Bronchial epithelial cell (primary cell): Measurements from ENCODE around the gene USH1G. TPM values are rescaled to one million over a fixed set of nuclear protein-coding genes. Genes with fewer than 3 reads are reported as not detected.

ENCODE experiments used
- DNase-seq: peaks from one replicate; pipeline ENCODE4 v3.0.0-alpha.2; 2010; ENCODE audit warnings: low read depth
- FAIRE-seq: peaks from 2 replicates; lab custom pipeline; 2011; peaks lifted over from hg19 to GRCh38; lab: Jason Lieb, UNC
- H3K27me3 ChIP-seq: 2 replicates; pipeline ENCODE4 v1.5.1; 2011; ENCODE audit warnings: low read length; ENCODE audit not compliant: control insufficient read depth, insufficient read depth
- H3K36me3 ChIP-seq: 2 replicates; pipeline ENCODE4 v1.5.1; 2011; ENCODE audit warnings: low read length; ENCODE audit not compliant: control insufficient read depth, insufficient read depth
- H3K4me3 ChIP-seq: 2 replicates; pipeline ENCODE4 v1.5.1; 2011; ENCODE audit warnings: mild to moderate bottlenecking, low read depth, low read length, control low read depth
- total RNA-seq: library from RNA; depleted of rRNA; stranded (reverse); fragments of >200 nt; gene quantifications from 2 replicates; pipeline ENCODE4 v1.2.1, GENCODE V29; 2014
- TF ChIP-seq, protein P1 (sequence below): IDR thresholded peaks from 2 replicates; pipeline ENCODE4 v1.5.1; 2011; ENCODE audit warnings: mild to moderate bottlenecking, moderate library complexity, low read length, control low read depth, inconsistent platforms; ENCODE audit not compliant: insufficient read depth, severe bottlenecking

USH1G gene
- total RNA-seq, 1 donor from 2014 or later: 1.1 TPM

DNA sequence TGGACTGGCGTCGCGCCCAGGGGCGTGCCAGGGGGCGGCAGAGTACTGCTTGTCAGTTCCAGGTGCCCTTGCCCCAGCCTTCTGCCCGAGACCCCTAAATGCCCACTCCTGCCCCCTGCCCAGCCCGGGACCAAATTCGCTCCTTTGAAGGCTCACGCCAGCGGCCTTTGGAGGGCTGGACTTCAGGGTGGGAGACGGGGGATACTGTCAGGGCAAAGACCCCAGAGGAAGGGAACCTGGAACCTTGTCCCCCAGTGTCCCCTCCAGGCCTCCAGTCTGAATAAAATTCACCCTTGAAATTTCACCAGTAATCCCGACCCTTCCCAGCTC, 13.4 kb upstream of the USH1G start:
- no peak for DNase-seq
- no peak overlapping the region for H3K4me3 ChIP-seq
- TF ChIP-seq, protein P1, sequence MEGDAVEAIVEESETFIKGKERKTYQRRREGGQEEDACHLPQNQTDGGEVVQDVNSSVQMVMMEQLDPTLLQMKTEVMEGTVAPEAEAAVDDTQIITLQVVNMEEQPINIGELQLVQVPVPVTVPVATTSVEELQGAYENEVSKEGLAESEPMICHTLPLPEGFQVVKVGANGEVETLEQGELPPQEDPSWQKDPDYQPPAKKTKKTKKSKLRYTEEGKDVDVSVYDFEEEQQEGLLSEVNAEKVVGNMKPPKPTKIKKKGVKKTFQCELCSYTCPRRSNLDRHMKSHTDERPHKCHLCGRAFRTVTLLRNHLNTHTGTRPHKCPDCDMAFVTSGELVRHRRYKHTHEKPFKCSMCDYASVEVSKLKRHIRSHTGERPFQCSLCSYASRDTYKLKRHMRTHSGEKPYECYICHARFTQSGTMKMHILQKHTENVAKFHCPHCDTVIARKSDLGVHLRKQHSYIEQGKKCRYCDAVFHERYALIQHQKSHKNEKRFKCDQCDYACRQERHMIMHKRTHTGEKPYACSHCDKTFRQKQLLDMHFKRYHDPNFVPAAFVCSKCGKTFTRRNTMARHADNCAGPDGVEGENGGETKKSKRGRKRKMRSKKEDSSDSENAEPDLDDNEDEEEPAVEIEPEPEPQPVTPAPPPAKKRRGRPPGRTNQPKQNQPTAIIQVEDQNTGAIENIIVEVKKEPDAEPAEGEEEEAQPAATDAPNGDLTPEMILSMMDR: no peak
- no peak for FAIRE-seq
- H3K36me3 ChIP-seq: no peaks in the 10 kb centered on the region
- peaks cover 38% of the 10 kb centered on the region for H3K27me3 ChIP-seq

DNA sequence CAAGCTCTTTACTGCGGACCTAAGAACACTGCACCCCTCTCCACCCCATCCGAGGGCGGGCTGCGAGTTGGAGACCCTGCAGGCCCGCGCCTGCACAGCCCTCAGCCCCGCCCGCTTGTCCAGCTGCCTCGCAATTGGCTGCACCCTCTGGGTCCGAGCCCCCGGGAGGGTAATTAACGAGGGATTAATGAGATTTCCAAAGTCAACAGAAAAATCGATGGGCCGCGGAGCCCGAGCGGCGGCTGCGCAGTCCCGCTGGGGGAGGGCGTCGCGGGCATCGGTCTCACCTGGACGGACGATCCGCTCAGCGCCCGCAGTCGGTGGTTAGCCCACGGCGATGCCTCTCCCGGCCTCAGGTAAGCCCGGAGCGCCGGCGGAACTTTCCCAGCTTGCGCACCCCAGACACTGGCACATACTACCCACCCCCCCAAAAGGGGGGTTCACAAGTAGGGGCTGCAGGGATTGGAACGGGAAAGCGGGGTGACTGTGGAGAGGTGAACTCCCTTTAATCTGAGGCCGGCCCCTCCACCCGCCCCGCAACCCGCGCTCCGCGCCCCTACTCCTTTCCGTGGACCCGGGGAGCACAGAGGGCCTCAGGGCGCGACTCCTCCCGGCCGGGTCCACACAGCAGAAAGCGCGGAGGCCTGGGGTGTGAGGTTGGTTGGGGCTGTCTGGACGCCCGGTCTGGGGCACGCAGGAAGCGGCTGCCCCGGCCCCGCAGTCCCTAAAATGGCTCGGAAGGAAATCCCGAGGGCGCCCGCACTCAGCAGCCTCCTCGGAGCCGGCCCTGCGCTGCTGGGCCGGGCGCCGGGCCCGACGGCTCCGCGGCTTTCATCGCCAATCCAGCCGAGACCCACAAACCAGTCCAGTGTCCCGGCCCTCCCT, 12.8 kb upstream of the USH1G start, which contains the start of gene OTOP3:
TSS of gene OTOP3 (plus strand) at position 314 of the 885 bp plus-strand sequence. CDS start at position 338, 24 bp downstream.
- Histone ChIP-seq H3K4me3 (no peak within 1 kb of the TSS), H3K36me3 (no peaks in the 10 kb centered on the region), H3K27me3 (peaks cover 38% of the 10 kb centered on the region)
- FAIRE-seq (no peak), DNase-seq (no peak)
- TF ChIP-seq, protein P1: no peak

DNA sequence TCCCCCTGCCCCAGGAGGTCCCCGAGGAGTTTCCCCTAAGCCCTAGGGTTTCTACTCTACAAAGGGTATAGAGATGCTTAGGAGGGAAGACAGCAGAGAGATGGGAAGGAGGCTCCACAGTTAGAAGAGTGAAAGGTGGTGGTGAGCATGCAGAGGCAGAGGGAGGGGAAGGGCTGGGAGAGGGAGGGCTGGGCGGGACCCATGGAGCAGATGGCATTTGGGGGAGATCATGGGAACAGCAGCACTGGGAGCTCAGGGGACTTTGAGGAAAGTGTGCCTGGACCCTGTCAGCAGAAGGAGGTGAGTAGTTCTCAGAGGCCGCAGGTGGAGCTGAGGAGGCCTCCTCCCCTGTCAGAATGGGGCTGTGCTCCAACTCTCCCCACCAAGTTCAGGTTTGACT, 12.0 kb upstream of the USH1G start:
- Histone ChIP-seq H3K4me3 (no peak overlapping the region), H3K27me3 (peaks cover 38% of the 10 kb centered on the region)
- TF ChIP-seq, protein P1: no peak

DNA sequence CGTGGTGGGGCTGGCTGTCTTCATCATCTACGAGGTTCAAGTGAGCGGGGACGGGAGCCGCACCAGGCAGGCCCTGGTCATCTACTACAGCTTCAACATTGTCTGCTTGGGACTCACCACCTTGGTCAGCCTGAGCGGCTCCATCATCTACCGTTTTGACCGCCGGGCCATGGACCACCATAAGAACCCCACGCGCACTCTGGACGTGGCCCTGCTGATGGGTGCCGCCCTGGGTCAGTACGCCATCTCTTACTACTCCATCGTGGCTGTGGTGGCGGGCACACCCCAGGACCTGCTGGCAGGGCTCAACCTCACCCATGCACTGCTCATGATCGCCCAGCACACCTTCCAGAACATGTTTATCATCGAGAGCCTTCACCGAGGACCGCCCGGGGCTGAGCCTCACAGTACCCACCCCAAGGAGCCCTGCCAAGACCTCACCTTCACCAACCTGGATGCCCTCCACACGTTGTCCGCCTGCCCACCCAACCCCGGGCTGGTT, 7.5 kb upstream of the USH1G start:
- no peak for FAIRE-seq
- Histone ChIP-seq H3K36me3 (no peaks in the 10 kb centered on the region), H3K27me3 (peaks cover 18% of the 10 kb centered on the region), H3K4me3 (no peak overlapping the region)
- no peak for DNase-seq
- TF ChIP-seq, protein P1: no peak

More for the DNA sequence above, 12.0 kb upstream of the USH1G start:
- no peaks in the 10 kb centered on the region for H3K36me3 ChIP-seq
- FAIRE-seq (no peak), DNase-seq (no peak)

DNA sequence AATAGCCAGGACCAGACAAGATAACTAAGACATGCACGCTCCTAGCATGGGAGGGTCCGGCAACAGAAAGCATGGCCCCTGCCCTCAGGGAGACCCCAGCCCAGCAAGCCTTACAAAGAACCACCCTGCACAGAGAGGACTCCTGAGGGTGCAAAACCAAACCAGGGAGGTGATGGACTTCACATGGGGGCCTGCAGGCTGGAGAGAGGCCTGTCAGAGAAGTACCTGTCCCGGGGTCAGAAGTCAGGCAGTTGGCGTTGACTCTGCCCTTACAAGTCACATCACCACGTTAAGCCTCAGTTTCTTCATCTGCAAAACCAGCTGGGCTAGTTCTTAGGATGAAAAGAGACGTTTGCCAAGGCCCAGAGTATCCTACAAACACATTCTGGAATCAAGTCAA, 5.7 kb upstream of the USH1G start:
- Histone ChIP-seq H3K4me3 (no peak overlapping the region), H3K36me3 (no peaks in the 10 kb centered on the region), H3K27me3 (peaks cover 25% of the 10 kb centered on the region)
- no peak for FAIRE-seq
- DNase-seq: no peak
- TF ChIP-seq, protein P1: no peak
